Lower leg skin (tissue), 4 donors: ENCODE measurements around the gene BGN. TPM values are rescaled to one million over a fixed set of nuclear protein-coding genes. Genes with fewer than 3 reads are reported as not detected.

Experiments
- DNase-seq, 2 donors: peaks; one replicate each; pipeline ENCODE4 v3.0.0-alpha.2; 2019; ENCODE audit warnings: low spot score in 2 of 2
- H3K4me3 ChIP-seq: fragments of 200-600 bp; sonication (generic); 2 replicates; pipeline ENCODE4 v1.5.1; 2017; ENCODE audit warnings: mild to moderate bottlenecking, low read depth; ENCODE audit not compliant: poor library complexity, severe bottlenecking
- CTCF ChIP-seq, 3 donors: fragments of 450-650 bp; IDR thresholded peaks; one replicate each; pipeline ENCODE4 v1.5.1; 2016; ENCODE audit warnings: antibody characterized with exemption in 3 of 3, mild to moderate bottlenecking in 3 of 3, moderate library complexity in 2 of 3
- POLR2A ChIP-seq, 2 donors: fragments of 450-650 bp; IDR thresholded peaks; one replicate each; pipeline ENCODE4 v1.6.1; 2016 to 2017; ENCODE audit warnings: antibody characterized with exemption in 2 of 2, mild to moderate bottlenecking in 1 of 2, moderate library complexity in 1 of 2
- WGBS, 2 donors: methylation state at CpG; one replicate each; pipeline ENCODE4 v1.1.5; 2018; 5-methylcytosine and 5-hydroxymethylcytosine counted together
- intact Hi-C: fragments of 100-400 bp; cut with DNase I; formaldehyde crosslinking; loops from one replicate; pipeline ENCODE4 v1.15.0; 2023; ENCODE audit warnings: low total_unique reads
- total RNA-seq, 4 donors: library from RNA; depleted of rRNA; stranded (reverse); fragments of >200 nt; gene quantifications; one replicate each; pipeline ENCODE4 v1.1.0, GENCODE V29; 2016

The BGN gene
- total RNA-seq, 4 donors from 2014 or later: 18.1 to 34.2 (median 22.8) TPM

- no peak for DNase-seq
- WGBS, 2 donors: 72 to 80% methylated on average over 12 of the region's 12 CpGs
- intact Hi-C loops: no loop called here
- H3K4me3 ChIP-seq: no peak overlapping the region
- TF ChIP-seq CTCF (IDR thresholded peaks at IDR 0.05): no peak
- no peak for TF ChIP-seq POLR2A (IDR thresholded peaks at IDR 0.05)
Measured at GRCh38 chrX:153492543-153492942, 2.2 kb upstream of the BGN start.

GRCh38 chrX:153493085-153493484 lies 1.7 kb upstream of the BGN start:
- 77 to 84% methylated on average over 11 of the region's 11 CpGs for WGBS, 2 donors

GRCh38 chrX:153494061-153494460 lies 719 bp upstream of the BGN start:
- H3K4me3 ChIP-seq: no peak overlapping the region
- TF ChIP-seq CTCF (IDR thresholded peaks at IDR 0.05): no peak
- no peak for TF ChIP-seq POLR2A (IDR thresholded peaks at IDR 0.05)
- intact Hi-C loops: no loop called here
- DNase-seq: no peak
- WGBS, 2 donors: 78 to 100% methylated on average over 2 to 12 of the region's 12 CpGs

More at GRCh38 chrX:153493085-153493484, 1.7 kb upstream of the BGN start:
- no peak overlapping the region for H3K4me3 ChIP-seq
- TF ChIP-seq POLR2A (IDR thresholded peaks at IDR 0.05): no peak
- no peak for TF ChIP-seq CTCF (IDR thresholded peaks at IDR 0.05)
- intact Hi-C loops: no loop called here
- DNase-seq: no peak

GRCh38 chrX:153495362-153495751 lies 577 bp downstream of the BGN start:
- DNase-seq: peak in 1 of 2 donors; percentile 21
- intact Hi-C loops: no loop called here
- 3 to 34% methylated on average over 4 to 17 of the region's 17 CpGs for WGBS, 2 donors
- no peak overlapping the region for H3K4me3 ChIP-seq
- TF ChIP-seq CTCF (IDR thresholded peaks at IDR 0.05) (no peak), POLR2A (IDR thresholded peaks at IDR 0.05) (no peak)

- intact Hi-C loops: no loop called here
- 51% methylated on average over 17 of the region's 18 CpGs; no CpG with 5 or more reads in 1 of the 2 donors for WGBS, 2 donors
- TF ChIP-seq POLR2A (IDR thresholded peaks at IDR 0.05) (no peak), CTCF (IDR thresholded peaks at IDR 0.05) (no peak)
- no peak overlapping the region for H3K4me3 ChIP-seq
- DNase-seq: no peak
Measured at GRCh38 chrX:153495903-153496589, 1.3 kb downstream of the BGN start.

GRCh38 chrX:153496590-153496959 lies 1.8 kb downstream of the BGN start:
- WGBS, 2 donors: 18 to 54% methylated on average over 5 to 8 of the region's 8 CpGs
- TF ChIP-seq CTCF (IDR thresholded peaks at IDR 0.05): no peak
- intact Hi-C loops: no loop called here
- no peak for DNase-seq
- H3K4me3 ChIP-seq: no peak overlapping the region
